GM19468 (cell line): ENCODE measurements around the gene CBX8.

Source experiments
- ATAC-seq: cut with Tn5 transposase; IDR thresholded peaks from one replicate; pipeline ENCODE4 v1.9.1; 2021; ENCODE audit warnings: mild to moderate bottlenecking, moderate library complexity, moderate number of reproducible peaks; ENCODE audit not compliant: unreplicated experiment; ENCODE audit errors: extremely low read depth

The CBX8 gene

GRCh38 chr17:79796763-79797491 is at the start of gene CBX8:
Gene CBX8 (minus strand): TSS chr17:79797077. CDS start chr17:79796998, 79 bp downstream.
- ATAC-seq, result peak; percentile 83

GRCh38 chr17:79845601-79845949 is 48.7 kb upstream of the CBX8 start:
- no peak for ATAC-seq

- no peak for ATAC-seq
Observed at GRCh38 chr17:79844869-79845600, 48.2 kb upstream of the CBX8 start.

- no peak for ATAC-seq
Observed at GRCh38 chr17:79843816-79844800, 47.2 kb upstream of the CBX8 start.

GRCh38 chr17:79843474-79843815 is 46.6 kb upstream of the CBX8 start:
- no peak for ATAC-seq

- no peak for ATAC-seq
Observed at GRCh38 chr17:79842656-79843473, 46.0 kb upstream of the CBX8 start.

- no peak for ATAC-seq
Observed at GRCh38 chr17:79842136-79842655, 45.3 kb upstream of the CBX8 start.

GRCh38 chr17:79841369-79842135 is 44.7 kb upstream of the CBX8 start:
- no peak for ATAC-seq

- no peak for ATAC-seq
Observed at GRCh38 chr17:79840989-79841286, 44.1 kb upstream of the CBX8 start.

GRCh38 chr17:79840269-79840988 is 43.6 kb upstream of the CBX8 start:
- no peak for ATAC-seq

GRCh38 chr17:79839356-79840268 is 42.7 kb upstream of the CBX8 start, which contains the start of gene CBX4:
Gene CBX4 (minus strand): TSS chr17:79839440. CDS start chr17:79839251, 189 bp downstream.
- ATAC-seq, result peak; percentile 21

- ATAC-seq, result peak; percentile 5
Observed at GRCh38 chr17:79838522-79839274, 41.8 kb upstream of the CBX8 start.

- no peak for ATAC-seq
Observed at GRCh38 chr17:79837888-79838521, 41.1 kb upstream of the CBX8 start.

- ATAC-seq, result no peak
Observed at GRCh38 chr17:79836972-79837887, 40.4 kb upstream of the CBX8 start.

- no peak for ATAC-seq
Observed at GRCh38 chr17:79836510-79836971, 39.7 kb upstream of the CBX8 start.
